Measurements from ENCODE around the gene CEP57L1. TPM values are rescaled to one million over a fixed set of nuclear protein-coding genes. Genes with fewer than 3 reads are reported as not detected.

The CEP57L1 gene
- total and polyA plus RNA-seq, 9 of the 15 experiments (the other 6 are each of a cell fraction or from before 2014, with no cell fraction given): 39.4 to 88.6 (median 61.8) TPM

GRCh38 chr6:109095036-109095834, at the start of gene CEP57L1 (continued):
- TF ChIP-seq FOXJ2 (tag; IDR thresholded peaks at IDR 0.05) (no peak), CBFB (CRISPR knock-in tag; IDR thresholded peaks at IDR 0.05) (no peak), SRSF9 (IDR thresholded peaks at IDR 0.05; ENCODE audit: borderline replicate concordance, low read depth, low read length) (no peak), IFI16 (CRISPR knock-in tag; IDR thresholded peaks at IDR 0.05) (no peak), ZNF76 (CRISPR knock-in tag; IDR thresholded peaks at IDR 0.05; ENCODE audit: borderline replicate concordance) (0 out of 2 replicates have a peak, but pooled peaks have one; percentile 14), TRIM24 (IDR thresholded peaks at IDR 0.05) (no peak), KLF10 (CRISPR knock-in tag; IDR thresholded peaks at IDR 0.05) (no peak), RAD21 (CRISPR knock-in tag; conservative IDR thresholded peaks at IDR 0.05 in 1 of 2, IDR thresholded peaks at IDR 0.05 in 1 of 2) (no peak), RNF2 (IDR thresholded peaks at IDR 0.05) (peak; percentile 11; the same call in 1 of the 2 replicates), ADNP (tag; IDR thresholded peaks at IDR 0.05) (no peak), ZNF133 (CRISPR knock-in tag; IDR thresholded peaks at IDR 0.05) (no peak), ZBTB8A (IDR thresholded peaks at IDR 0.05; ENCODE audit: partially characterized antibody) (no peak), RFX5 (IDR thresholded peaks at IDR 0.05; ENCODE audit: low read depth, low read length) (no peak), RREB1 (CRISPR knock-in tag; IDR thresholded peaks at IDR 0.05) (no peak), ETV5 (CRISPR knock-in tag; IDR thresholded peaks at IDR 0.05; ENCODE audit: low read depth) (peak; percentile 76), ZBED1 (IDR thresholded peaks at IDR 0.05) (no peak), CREBBP (IDR thresholded peaks at IDR 0.05; ENCODE audit: low read depth, low read length) (no peak), RBFOX2 (IDR thresholded peaks at IDR 0.05; ENCODE audit: low read depth, low read length) (peak; percentile 90), KDM2B (CRISPR knock-in tag; IDR thresholded peaks at IDR 0.05) (no peak), CHD2 (IDR thresholded peaks at IDR 0.05; ENCODE audit: low read depth, low read length) (peak; percentile 29; the same call in 1 of the 2 replicates), ZZZ3 (IDR thresholded peaks at IDR 0.05) (no peak), CHAMP1 (IDR thresholded peaks at IDR 0.05) (0 out of 2 replicates have a peak, but pooled peaks have one; percentile 14)
